SU-DHL-6 (cell line): ENCODE results near the gene ACVRL1.

Experiments
- H2AFZ ChIP-seq: fragments of 200-600 bp; sonication (generic); 2 replicates; pipeline ENCODE4 v1.6.1; 2014; ENCODE audit warnings: low read depth, mild to moderate bottlenecking, moderate library complexity, mixed read lengths, antibody characterized with exemption, low read length; ENCODE audit not compliant: severe bottlenecking
- H3F3A ChIP-seq: fragments of 200-600 bp; shearing (Covaris generic); 2 replicates; pipeline ENCODE4 v1.6.0; 2016; ENCODE audit warnings: antibody characterized with exemption, mild to moderate bottlenecking; ENCODE audit not compliant: insufficient read depth
- H3K27ac ChIP-seq: fragments of 200-600 bp; sonication (generic); 2 replicates; pipeline ENCODE4 v1.5.1; 2016; ENCODE audit warnings: low read depth, mild to moderate bottlenecking, low read length, moderate library complexity, mixed read lengths
- H3K27me3 ChIP-seq: fragments of 200-600 bp; sonication (generic), shearing (Covaris generic); 2 replicates; pipeline ENCODE4 v1.6.0; 2014; ENCODE audit warnings: mild to moderate bottlenecking, low read length
- H3K36me3 ChIP-seq: fragments of 200-600 bp; sonication (generic); 2 replicates; pipeline ENCODE4 v1.6.1; 2014; ENCODE audit warnings: mild to moderate bottlenecking, low read length, mixed read lengths
- H3K4me2 ChIP-seq: fragments of 300-600, 200-600 bp; shearing (Covaris generic), sonication (generic); 2 replicates; pipeline ENCODE4 v1.6.0; 2014; ENCODE audit warnings: low read length, low read depth, mild to moderate bottlenecking; ENCODE audit not compliant: poor library complexity, severe bottlenecking
- H3K4me3 ChIP-seq: fragments of 200-600 bp; sonication (generic); 2 replicates; pipeline ENCODE4 v1.5.1; 2014; ENCODE audit warnings: antibody characterized with exemption, low read length, mild to moderate bottlenecking, mixed read lengths; ENCODE audit not compliant: insufficient read depth, poor library complexity, severe bottlenecking
- H3K79me2 ChIP-seq: fragments of 200-600 bp; sonication (generic); 2 replicates; pipeline ENCODE4 v1.6.1; 2014; ENCODE audit warnings: mild to moderate bottlenecking, low read length, moderate library complexity; ENCODE audit not compliant: insufficient read depth
- H3K9ac ChIP-seq: fragments of 200-600 bp; sonication (generic); 2 replicates; pipeline ENCODE4 v1.7.0; 2014; ENCODE audit warnings: mild to moderate bottlenecking, low read length
- H3K9me2 ChIP-seq: fragments of 200-600 bp; sonication (generic); replicated peaks from 2 replicates; pipeline ENCODE4 v1.6.1; 2014; ENCODE audit warnings: low read length; ENCODE audit not compliant: insufficient read depth
- H3K9me3 ChIP-seq: fragments of 200-600 bp; sonication (generic); 2 replicates; pipeline ENCODE4 v1.6.1; 2014; ENCODE audit warnings: low read length, mixed read lengths; ENCODE audit not compliant: insufficient read depth
- H4K20me1 ChIP-seq: fragments of 200-600 bp; sonication (generic); 2 replicates; pipeline ENCODE4 v1.6.1; 2014; ENCODE audit warnings: low read depth, mild to moderate bottlenecking, antibody characterized with exemption, low read length, moderate library complexity, mixed read lengths
- EZH2phosphoT487 ChIP-seq: fragments of 200-600 bp; sonication (generic), shearing (Covaris generic); conservative IDR thresholded peaks from 2 replicates; pipeline ENCODE4 v1.6.1; 2018; ENCODE audit warnings: mild to moderate bottlenecking, antibody characterized with exemption, low read length, moderate library complexity, mixed read lengths
- TF ChIP-seq, protein P1 (sequence below): fragments of 200-600 bp; sonication (generic); IDR thresholded peaks from one replicate; pipeline ENCODE4 v1.5.1; 2017; ENCODE audit warnings: antibody characterized with exemption, mild to moderate bottlenecking, low read length, moderate library complexity; ENCODE audit not compliant: insufficient read depth, poor library complexity, severe bottlenecking

ACVRL1 gene

DNA sequence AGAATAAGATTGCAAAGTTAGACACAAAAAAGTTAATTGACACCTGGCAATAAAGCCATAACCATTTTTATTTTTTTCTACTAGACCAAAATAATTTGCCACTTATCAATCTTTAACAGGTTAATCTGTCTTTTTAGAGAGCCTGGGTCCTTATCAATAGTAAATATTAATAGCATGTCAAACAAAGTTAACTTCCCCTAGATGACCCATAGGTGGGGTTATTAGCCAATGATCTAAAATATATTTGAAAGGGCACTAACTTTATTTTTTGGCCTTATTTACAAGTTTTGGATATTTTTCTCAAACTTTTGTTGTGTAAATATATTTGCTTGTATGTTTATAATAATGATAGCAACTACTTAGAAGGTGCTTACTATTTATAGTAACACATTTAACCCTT is 15.5 kb upstream of the ACVRL1 start:
- H3K9me3 ChIP-seq: no peaks in the 10 kb centered on the region

DNA sequence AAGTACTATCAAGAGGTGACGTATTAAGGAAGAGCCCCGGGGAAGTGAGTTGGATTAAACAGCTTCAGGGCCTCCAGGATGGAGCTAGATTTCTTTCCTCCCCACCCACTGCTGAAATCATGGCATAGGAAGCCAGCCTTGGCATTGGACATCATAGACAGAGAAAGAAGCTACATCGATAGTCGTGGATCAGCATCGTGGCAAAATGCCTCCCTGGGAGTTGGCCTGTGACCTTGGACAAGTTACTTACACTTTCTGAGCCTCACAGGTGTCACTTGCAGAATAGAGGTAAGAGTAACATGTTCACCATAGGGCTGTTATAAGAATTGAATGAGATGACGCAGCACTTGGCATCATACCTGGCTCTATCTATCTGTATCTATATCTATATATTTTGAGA is 13.5 kb upstream of the ACVRL1 start:
- TF ChIP-seq, protein P1, sequence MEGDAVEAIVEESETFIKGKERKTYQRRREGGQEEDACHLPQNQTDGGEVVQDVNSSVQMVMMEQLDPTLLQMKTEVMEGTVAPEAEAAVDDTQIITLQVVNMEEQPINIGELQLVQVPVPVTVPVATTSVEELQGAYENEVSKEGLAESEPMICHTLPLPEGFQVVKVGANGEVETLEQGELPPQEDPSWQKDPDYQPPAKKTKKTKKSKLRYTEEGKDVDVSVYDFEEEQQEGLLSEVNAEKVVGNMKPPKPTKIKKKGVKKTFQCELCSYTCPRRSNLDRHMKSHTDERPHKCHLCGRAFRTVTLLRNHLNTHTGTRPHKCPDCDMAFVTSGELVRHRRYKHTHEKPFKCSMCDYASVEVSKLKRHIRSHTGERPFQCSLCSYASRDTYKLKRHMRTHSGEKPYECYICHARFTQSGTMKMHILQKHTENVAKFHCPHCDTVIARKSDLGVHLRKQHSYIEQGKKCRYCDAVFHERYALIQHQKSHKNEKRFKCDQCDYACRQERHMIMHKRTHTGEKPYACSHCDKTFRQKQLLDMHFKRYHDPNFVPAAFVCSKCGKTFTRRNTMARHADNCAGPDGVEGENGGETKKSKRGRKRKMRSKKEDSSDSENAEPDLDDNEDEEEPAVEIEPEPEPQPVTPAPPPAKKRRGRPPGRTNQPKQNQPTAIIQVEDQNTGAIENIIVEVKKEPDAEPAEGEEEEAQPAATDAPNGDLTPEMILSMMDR: no peak
- no peak for TF ChIP-seq EZH2phosphoT487
- no peaks in the 10 kb centered on the region for H3K79me2 ChIP-seq
- no peak overlapping the region for H3K4me2 ChIP-seq
- H2AFZ ChIP-seq: no peak overlapping the region
- H3K9me3 ChIP-seq: no peaks in the 10 kb centered on the region
- no peaks in the 10 kb centered on the region for H3K36me3 ChIP-seq
- H3K27me3 ChIP-seq: no peaks in the 10 kb centered on the region; the same call in 1 of the 2 replicates
- no peaks in the 10 kb centered on the region for H3F3A ChIP-seq
- no peaks in the 10 kb centered on the region for H4K20me1 ChIP-seq
- no peak overlapping the region for H3K27ac ChIP-seq
- H3K9ac ChIP-seq: no peak overlapping the region
- no peak overlapping the region for H3K4me3 ChIP-seq
- no peaks in the 10 kb centered on the region for H3K9me2 ChIP-seq

More for the DNA sequence above, 15.5 kb upstream of the ACVRL1 start:
- H3K9ac ChIP-seq: no peak overlapping the region
- H3K27ac ChIP-seq: no peak overlapping the region
- no peaks in the 10 kb centered on the region for H3K9me2 ChIP-seq
- H3K79me2 ChIP-seq: no peaks in the 10 kb centered on the region
- H3K4me3 ChIP-seq: no peak overlapping the region
- no peaks in the 10 kb centered on the region for H4K20me1 ChIP-seq
- H3F3A ChIP-seq: no peaks in the 10 kb centered on the region
- H3K36me3 ChIP-seq: no peaks in the 10 kb centered on the region
- H3K27me3 ChIP-seq: no peaks in the 10 kb centered on the region; the same call in 1 of the 2 replicates
- no peak overlapping the region for H3K4me2 ChIP-seq
- TF ChIP-seq, protein P1: no peak
- TF ChIP-seq EZH2phosphoT487: no peak
- H2AFZ ChIP-seq: no peak overlapping the region

DNA sequence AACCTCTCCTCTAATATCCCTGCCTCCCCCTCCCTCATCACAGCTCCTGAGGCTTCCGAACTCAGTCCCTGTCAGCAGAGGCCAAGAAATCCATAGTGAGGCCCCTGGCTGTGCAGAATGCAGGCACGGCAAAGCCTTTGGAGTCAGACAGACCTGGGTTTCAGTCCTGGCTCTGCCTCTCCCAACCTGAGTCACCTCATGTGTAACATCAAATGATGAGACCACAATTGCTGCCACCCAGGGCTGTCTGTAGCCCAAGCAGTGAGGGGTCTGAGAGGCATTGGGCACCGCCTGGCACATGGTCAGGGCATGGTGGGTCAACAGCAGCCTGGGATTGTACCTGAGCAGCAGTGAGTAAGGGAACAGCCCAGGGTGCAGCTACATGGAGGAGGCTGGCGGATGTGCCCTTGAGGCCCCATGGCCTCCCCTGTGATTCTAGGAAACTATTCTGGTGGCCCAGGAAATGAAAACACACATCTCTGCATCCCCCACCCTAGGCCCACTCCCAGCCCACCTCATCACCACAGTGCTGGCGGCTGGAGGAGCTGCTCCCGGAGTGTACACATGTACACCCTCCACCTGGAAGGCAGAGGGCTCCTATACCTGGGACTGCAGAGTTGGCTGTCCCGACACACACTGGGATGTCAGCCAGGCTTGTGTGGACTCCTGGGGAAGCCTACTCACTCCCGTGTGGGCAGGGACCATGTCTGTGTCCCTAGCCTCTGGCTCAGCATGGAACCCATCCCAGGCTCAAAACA is 11.7 kb upstream of the ACVRL1 start:
- H3K27me3 ChIP-seq: no peaks in the 10 kb centered on the region; the same call in 1 of the 2 replicates
- no peak overlapping the region for H3K27ac ChIP-seq
- no peaks in the 10 kb centered on the region for H4K20me1 ChIP-seq
- no peak overlapping the region for H3K9ac ChIP-seq
- no peak overlapping the region for H3K4me3 ChIP-seq
- no peaks in the 10 kb centered on the region for H3K9me3 ChIP-seq
- H3K4me2 ChIP-seq: no peak overlapping the region
- no peaks in the 10 kb centered on the region for H3K9me2 ChIP-seq
- H3K79me2 ChIP-seq: no peaks in the 10 kb centered on the region
- TF ChIP-seq, protein P1: no peak
- no peak for TF ChIP-seq EZH2phosphoT487
- H3K36me3 ChIP-seq: no peaks in the 10 kb centered on the region
- no peaks in the 10 kb centered on the region for H3F3A ChIP-seq
- H2AFZ ChIP-seq: no peak overlapping the region
